PC-9 (cell line): Measurements from ENCODE around the gene KCNJ18. TPM values are rescaled to one million over a fixed set of nuclear protein-coding genes. Genes with fewer than 3 reads are reported as not detected.
"Not testable (repeated sequence)": the region's sequence is repeated elsewhere in the genome, so short reads cannot be mapped to it uniquely, and the experiment has no call there.

ENCODE experiments used
- BruUV-seq: library from RNA; stranded (reverse); fragments of 400-500 nt; replicated peaks from 2 replicates; lab custom pipeline; 2021; lab: Mats Ljungman, UMichigan
- CTCF ChIA-PET: fragments of 300-600 bp; sonication (Branson Sonifier 250); formaldehyde crosslinking; loops from one replicate; lab custom pipeline; 2022; ENCODE audit warnings: antibody characterized with exemption; lab: Charles Lee
- POLR2A ChIA-PET: fragments of 300-600 bp; sonication (Branson Sonifier 250); formaldehyde crosslinking; loops from one replicate; lab custom pipeline; 2022; ENCODE audit warnings: antibody characterized with exemption; ENCODE audit not compliant: unreplicated experiment; lab: Charles Lee
- DNase-seq, 2 experiments: peaks; one replicate each; pipeline versions ENCODE4 v3.0.0 to v3.0.0-alpha.2; 2015 to 2022; ENCODE audit warnings: mixed read lengths in 1 of 2
- H2AFZ ChIP-seq: fragments of 200-600 bp; sonication (generic); 2 replicates; pipeline ENCODE4 v1.8.1; 2017; ENCODE audit warnings: antibody characterized with exemption
- H3F3A ChIP-seq: fragments of 200-600 bp; sonication (generic); 2 replicates; pipeline ENCODE4 v1.8.1; 2017; ENCODE audit warnings: antibody characterized with exemption, mild to moderate bottlenecking, low read depth; ENCODE audit not compliant: insufficient read depth
- H3K27ac ChIP-seq: fragments of 200-600 bp; sonication (generic); 2 replicates; pipeline ENCODE4 v1.6.1; 2016; ENCODE audit warnings: mixed run types
- H3K27me3 ChIP-seq: fragments of 200-600 bp; sonication (generic); 2 replicates; pipeline ENCODE4 v1.6.1; 2016; ENCODE audit warnings: low read depth, mixed run types; ENCODE audit not compliant: insufficient read depth
- H3K36me3 ChIP-seq: fragments of 200-600 bp; sonication (generic); 2 replicates; pipeline ENCODE4 v1.6.1; 2016; ENCODE audit warnings: low read depth, mixed run types
- H3K4me1 ChIP-seq: fragments of 200-600 bp; sonication (generic); replicated peaks from 2 replicates; pipeline ENCODE4 v1.6.1; 2016; ENCODE audit warnings: mixed run types; ENCODE audit not compliant: insufficient read depth
- H3K4me2 ChIP-seq: fragments of 200-600 bp; sonication (generic); 2 replicates; pipeline ENCODE4 v1.6.1; 2017; ENCODE audit warnings: mixed run types
- H3K4me3 ChIP-seq: fragments of 200-600 bp; sonication (generic); 2 replicates; pipeline ENCODE4 v1.6.1; 2016; ENCODE audit warnings: mixed run types
- H3K79me2 ChIP-seq: fragments of 200-600 bp; sonication (generic); 2 replicates; pipeline ENCODE4 v1.6.1; 2017; ENCODE audit warnings: low read depth, mixed run types
- H3K9me2 ChIP-seq: fragments of 200-600 bp; sonication (generic); 2 replicates; pipeline ENCODE4 v1.8.1; 2017; ENCODE audit warnings: mild to moderate bottlenecking; ENCODE audit not compliant: insufficient read depth
- H3K9me3 ChIP-seq: fragments of 200-600 bp; sonication (generic); 2 replicates; pipeline ENCODE4 v1.8.1; 2016; ENCODE audit warnings: low read depth; ENCODE audit not compliant: insufficient read depth
- H4K20me1 ChIP-seq: fragments of 200-600 bp; sonication (generic); 2 replicates; pipeline ENCODE4 v1.8.1; 2017; ENCODE audit not compliant: insufficient read depth
- intact Hi-C: fragments of 100-400 bp; cut with micrococcal nuclease; formaldehyde crosslinking; loops from one replicate; pipeline ENCODE4 v1.10.0; 2022; ENCODE audit not compliant: unreplicated experiment
- total RNA-seq: library from RNA; stranded (reverse); gene quantifications from 2 replicates; pipeline ENCODE4 v1.2.3, GENCODE V29; 2021

Gene KCNJ18
- total RNA-seq, 1 experiment from 2014 or later: not detected

DNA sequence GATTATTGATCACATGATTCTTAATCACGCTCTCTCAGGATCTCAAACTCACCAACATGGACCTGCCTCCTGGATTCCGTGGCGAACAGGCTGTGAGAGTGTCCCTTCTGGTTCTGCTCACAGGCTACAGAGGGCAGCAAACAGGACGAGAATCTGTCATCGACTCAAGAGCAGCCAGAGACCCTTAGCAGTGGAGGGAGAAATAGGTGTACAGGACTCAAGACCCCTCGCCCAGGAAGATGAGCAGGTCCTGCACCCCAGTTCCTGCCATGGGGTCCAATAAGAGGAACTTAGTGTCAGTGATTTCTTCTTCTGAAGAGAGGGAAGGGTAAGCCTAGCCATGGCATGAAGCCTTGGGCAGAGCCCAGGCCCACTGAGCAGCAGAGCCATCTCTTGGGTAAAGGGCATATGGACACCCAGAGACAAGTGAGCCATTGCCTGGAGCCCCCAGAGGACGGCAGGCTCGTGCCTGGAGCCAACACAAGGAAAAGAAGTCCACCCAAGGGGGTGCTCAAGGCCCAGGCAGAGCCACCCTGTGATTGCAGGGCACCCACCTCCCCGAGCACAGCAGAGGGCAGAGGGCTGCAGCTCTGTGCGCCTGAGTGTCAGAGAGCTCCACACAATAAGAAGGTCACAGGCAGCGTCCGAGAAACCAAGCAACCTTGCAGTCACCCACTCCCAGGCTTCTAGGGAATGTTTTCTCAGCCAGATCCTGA is 27.3 kb downstream of the KCNJ18 start:
- H3K4me1 ChIP-seq, H4K20me1 ChIP-seq, H3K9me2 ChIP-seq, POLR2A ChIA-PET, H3K79me2 ChIP-seq, H3K4me2 ChIP-seq, H3K4me3 ChIP-seq, H2AFZ ChIP-seq, H3K36me3 ChIP-seq, intact Hi-C loops, H3F3A ChIP-seq, CTCF ChIA-PET, H3K27me3 ChIP-seq, BruUV-seq, DNase-seq, H3K9me3 ChIP-seq, H3K27ac ChIP-seq: not testable (repeated sequence)

DNA sequence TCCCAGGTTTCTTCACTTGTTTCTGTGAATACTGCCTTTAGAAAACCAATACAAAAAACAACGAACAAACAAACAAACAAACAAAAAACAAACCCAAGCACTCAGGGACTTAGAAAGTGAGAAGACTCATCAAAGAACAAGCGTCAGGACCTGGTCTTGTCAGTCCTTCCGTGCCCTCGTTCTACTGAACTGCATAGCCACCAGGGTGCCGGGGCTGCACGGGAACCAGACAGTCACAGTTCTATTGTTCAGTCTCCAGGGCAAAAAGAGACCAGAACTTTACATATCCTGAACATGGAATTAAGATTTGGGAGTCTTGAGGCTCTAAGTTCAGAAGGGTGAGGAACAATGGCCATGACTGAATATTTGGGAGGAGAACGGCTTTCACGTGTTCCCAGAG is 28.2 kb downstream of the KCNJ18 start:
- BruUV-seq, H3K79me2 ChIP-seq, POLR2A ChIA-PET, H4K20me1 ChIP-seq, H3K9me3 ChIP-seq, H3K4me3 ChIP-seq, intact Hi-C loops, H2AFZ ChIP-seq, DNase-seq, H3F3A ChIP-seq, H3K27me3 ChIP-seq, CTCF ChIA-PET, H3K27ac ChIP-seq, H3K4me2 ChIP-seq, H3K36me3 ChIP-seq, H3K4me1 ChIP-seq, H3K9me2 ChIP-seq: not testable (repeated sequence)

DNA sequence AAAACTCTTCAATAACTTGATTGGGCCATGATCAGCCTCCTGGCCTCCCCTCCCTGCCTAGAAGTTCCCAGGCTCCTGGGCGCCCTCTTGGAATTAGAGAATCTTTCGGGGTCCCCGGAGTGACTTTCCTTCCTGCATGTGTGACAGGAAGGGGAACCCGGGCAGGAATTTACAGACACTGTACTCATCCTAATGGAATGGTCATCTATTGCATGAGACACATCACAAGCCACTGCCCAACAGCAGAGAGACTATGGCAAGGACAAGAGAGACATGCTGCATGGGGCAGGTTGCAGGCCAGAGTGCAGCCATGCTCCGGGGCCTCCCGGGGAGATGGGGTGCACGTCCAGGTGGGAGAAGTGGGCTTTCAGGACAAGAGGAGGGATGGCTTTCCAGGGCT is 29.9 kb downstream of the KCNJ18 start:
- H3K9me2 ChIP-seq, intact Hi-C loops, H4K20me1 ChIP-seq, H3K4me1 ChIP-seq, H3K27ac ChIP-seq, H3F3A ChIP-seq, H3K27me3 ChIP-seq, POLR2A ChIA-PET, H3K36me3 ChIP-seq, H3K9me3 ChIP-seq, DNase-seq, H3K4me3 ChIP-seq, H3K4me2 ChIP-seq, H3K79me2 ChIP-seq, BruUV-seq, H2AFZ ChIP-seq, CTCF ChIA-PET: not testable (repeated sequence)

DNA sequence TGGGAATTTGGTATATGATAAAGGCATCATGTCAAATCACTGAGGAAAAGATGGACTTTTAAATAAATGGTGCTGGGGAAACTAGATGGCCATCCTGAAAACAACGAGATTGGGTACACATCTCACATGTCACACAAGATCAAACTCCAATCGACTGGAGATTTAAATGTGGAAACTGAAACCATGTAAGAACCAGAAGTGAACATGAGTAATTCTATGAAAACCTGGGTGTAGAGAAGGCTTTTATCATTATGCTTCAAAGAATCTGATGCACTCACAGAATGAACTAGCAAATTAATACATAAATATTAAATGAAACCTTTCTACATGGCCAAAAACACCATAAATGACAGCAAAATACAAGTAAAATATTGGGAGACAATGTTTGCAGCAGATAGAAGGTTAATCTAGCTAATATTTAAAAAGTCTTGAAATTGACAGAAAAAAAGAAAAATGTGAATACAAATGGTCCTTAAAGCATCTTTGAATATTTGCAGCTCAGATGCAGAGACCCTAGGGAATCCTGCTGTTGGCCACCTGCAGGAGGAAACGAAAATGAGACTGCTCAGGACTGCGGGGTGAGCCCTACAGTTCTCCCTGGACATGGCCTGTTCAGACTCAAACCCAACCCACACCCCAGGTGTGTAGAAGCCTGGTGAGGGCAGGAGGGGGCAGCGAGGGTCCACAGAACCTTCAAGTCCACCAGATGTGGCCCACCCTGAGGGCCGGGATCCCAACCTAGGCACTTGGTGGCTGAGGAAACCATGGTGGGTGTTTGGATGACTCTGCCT is 32.1 kb downstream of the KCNJ18 start:
- intact Hi-C loops, H3K36me3 ChIP-seq, H3K27ac ChIP-seq, H3K9me3 ChIP-seq, H3K27me3 ChIP-seq, H3F3A ChIP-seq, CTCF ChIA-PET, BruUV-seq, H3K79me2 ChIP-seq, DNase-seq, H2AFZ ChIP-seq, H3K4me2 ChIP-seq, H3K4me1 ChIP-seq, POLR2A ChIA-PET, H4K20me1 ChIP-seq, H3K4me3 ChIP-seq, H3K9me2 ChIP-seq: not testable (repeated sequence)

DNA sequence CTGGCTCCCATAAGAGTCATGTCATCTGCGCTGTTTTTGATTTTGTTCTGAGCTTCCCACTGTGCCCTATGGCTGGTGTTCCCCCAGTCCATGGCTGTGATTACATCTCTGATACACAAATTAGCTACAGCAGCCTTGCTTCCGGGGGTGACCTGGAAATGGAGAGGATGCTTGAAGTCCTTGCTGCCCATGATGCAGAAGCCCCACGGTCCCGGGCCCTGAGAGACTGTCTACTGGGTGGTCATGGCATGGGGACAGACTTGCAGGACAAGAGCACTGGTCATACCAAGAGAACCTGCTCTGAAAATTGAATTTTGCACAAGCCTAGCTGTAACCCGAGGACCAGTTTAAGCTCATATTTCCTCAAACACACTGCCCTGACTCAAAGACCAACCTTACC is 38.8 kb downstream of the KCNJ18 start:
- POLR2A ChIA-PET, H3K27me3 ChIP-seq, H3K79me2 ChIP-seq, H3K9me2 ChIP-seq, H3K4me2 ChIP-seq, H3F3A ChIP-seq, H3K9me3 ChIP-seq, BruUV-seq, H4K20me1 ChIP-seq, H2AFZ ChIP-seq, H3K27ac ChIP-seq, H3K36me3 ChIP-seq, intact Hi-C loops, CTCF ChIA-PET, DNase-seq, H3K4me1 ChIP-seq, H3K4me3 ChIP-seq: not testable (repeated sequence)

DNA sequence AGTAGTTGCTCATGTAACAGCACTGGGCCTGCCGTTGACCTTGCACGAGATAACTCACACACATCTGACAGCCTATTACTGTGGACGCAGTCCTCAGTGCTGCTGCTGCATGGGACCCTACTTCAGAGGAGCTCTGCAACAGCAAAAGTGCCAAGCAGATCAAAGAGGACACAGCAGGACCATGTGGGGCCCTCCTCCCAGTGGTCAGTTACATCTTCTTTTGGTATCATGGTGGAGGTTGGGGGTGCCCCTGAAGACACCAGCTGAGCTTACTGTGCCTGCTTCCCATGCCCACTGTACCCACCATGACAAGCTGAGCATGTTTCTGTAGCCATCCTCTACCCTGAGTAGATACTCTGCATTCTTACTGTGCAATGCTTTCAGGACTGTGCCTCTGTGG is 41.6 kb downstream of the KCNJ18 start:
- BruUV-seq, H4K20me1 ChIP-seq, H3K9me2 ChIP-seq, H3F3A ChIP-seq, H3K27ac ChIP-seq, H3K79me2 ChIP-seq, H3K4me2 ChIP-seq, intact Hi-C loops, H2AFZ ChIP-seq, DNase-seq, H3K4me3 ChIP-seq, H3K27me3 ChIP-seq, H3K36me3 ChIP-seq, H3K9me3 ChIP-seq, H3K4me1 ChIP-seq, POLR2A ChIA-PET: not testable (repeated sequence)
- CTCF ChIA-PET: interaction anchor here (0.6 kb wide), 1 partner anchor 485 kb away, joined by 3 read pairs; no protein-coding TSS in a partner anchor
